ENCODE data around the gene TBC1D20. TPM values are rescaled to one million over a fixed set of nuclear protein-coding genes. Genes with fewer than 3 reads are reported as not detected.

The TBC1D20 gene
- total RNA-seq, 1 donor from 2014 or later, result 31.8 TPM

- TF ChIP-seq, protein P1, sequence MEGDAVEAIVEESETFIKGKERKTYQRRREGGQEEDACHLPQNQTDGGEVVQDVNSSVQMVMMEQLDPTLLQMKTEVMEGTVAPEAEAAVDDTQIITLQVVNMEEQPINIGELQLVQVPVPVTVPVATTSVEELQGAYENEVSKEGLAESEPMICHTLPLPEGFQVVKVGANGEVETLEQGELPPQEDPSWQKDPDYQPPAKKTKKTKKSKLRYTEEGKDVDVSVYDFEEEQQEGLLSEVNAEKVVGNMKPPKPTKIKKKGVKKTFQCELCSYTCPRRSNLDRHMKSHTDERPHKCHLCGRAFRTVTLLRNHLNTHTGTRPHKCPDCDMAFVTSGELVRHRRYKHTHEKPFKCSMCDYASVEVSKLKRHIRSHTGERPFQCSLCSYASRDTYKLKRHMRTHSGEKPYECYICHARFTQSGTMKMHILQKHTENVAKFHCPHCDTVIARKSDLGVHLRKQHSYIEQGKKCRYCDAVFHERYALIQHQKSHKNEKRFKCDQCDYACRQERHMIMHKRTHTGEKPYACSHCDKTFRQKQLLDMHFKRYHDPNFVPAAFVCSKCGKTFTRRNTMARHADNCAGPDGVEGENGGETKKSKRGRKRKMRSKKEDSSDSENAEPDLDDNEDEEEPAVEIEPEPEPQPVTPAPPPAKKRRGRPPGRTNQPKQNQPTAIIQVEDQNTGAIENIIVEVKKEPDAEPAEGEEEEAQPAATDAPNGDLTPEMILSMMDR (conservative IDR thresholded peaks at IDR 0.05), result no peak
These were observed 52.4 kb downstream of the TBC1D20 start for GRCh38 chr20:409697-410559.

GRCh38 chr20:408843-409696, 53.3 kb downstream of the TBC1D20 start:
- TF ChIP-seq, protein P1 (conservative IDR thresholded peaks at IDR 0.05), result no peak
- Mint-ChIP-seq H3K9me3 (peaks cover 3% of the 10 kb centered on the region), H3K27me3 (no peaks in the 10 kb centered on the region), H3K4me1 (ENCODE audit: unreplicated experiment) (peaks cover 29% of the 10 kb centered on the region), H3K4me3 (peak overlapping the region; percentile 95), H3K36me3 (peaks cover 34% of the 10 kb centered on the region), H3K27ac (peak overlapping the region; percentile 92)
- DNase-seq (ENCODE audit: extremely low spot score, unreplicated experiment), result no peak

More at GRCh38 chr20:409697-410559, 52.4 kb downstream of the TBC1D20 start:
- Mint-ChIP-seq H3K4me1 (ENCODE audit: unreplicated experiment) (peaks cover 29% of the 10 kb centered on the region), H3K27me3 (no peaks in the 10 kb centered on the region), H3K27ac (peak overlapping the region; percentile 92), H3K4me3 (peak overlapping the region; percentile 95), H3K9me3 (peaks cover 3% of the 10 kb centered on the region), H3K36me3 (peaks cover 34% of the 10 kb centered on the region)
- DNase-seq (ENCODE audit: extremely low spot score, unreplicated experiment), result no peak

DNA sequence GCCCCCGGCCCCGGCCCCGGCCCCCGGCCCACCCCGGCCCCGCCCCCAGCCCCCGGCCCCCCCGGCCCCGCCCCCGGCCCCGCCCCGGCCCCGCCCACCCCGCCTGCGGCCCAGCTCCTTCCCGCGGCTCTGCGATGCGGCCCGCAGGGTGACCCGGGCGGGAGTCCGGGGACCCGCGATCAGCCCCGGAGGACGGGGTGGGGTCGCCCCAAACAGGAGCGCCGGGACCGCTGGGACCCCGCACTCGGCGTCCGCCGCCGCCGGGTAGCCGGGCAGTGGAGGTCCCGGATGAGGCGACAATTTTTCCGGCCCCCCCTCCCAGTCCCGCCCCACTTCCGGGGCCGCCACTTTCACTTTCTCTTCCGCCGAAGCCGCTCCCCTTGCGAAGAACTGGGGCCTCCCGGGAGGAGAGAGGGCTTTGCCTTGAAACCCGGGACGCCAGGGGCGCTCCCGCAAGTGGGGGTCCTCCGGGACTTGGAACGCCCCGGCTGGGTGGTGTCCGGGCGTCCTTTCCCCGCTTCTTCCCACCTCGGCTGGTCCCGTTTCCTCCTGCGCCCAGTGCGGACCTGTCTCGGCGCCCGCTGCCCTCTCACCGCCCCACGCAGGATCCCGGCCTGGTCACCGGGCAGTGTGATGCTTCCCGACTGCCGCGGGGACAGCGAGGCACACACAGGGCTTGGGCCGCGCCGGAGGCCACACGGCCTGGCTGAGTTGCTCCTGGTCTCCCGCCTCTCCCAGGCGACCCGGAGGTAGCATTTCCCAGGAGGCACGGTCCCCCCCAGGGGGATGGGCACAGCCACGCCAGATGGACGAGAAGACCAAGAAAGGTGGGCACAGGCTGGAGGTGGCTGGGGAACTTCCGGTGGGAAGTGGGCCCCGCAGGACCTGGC, 54.1 kb downstream of the TBC1D20 start, which contains the start of gene RBCK1:
TSS of gene RBCK1 (plus strand) at position 347 of the 890 bp plus-strand sequence. CDS start at position 806, 459 bp downstream.
- TF ChIP-seq, protein P1 (conservative IDR thresholded peaks at IDR 0.05), result no peak
- DNase-seq (ENCODE audit: extremely low spot score, unreplicated experiment), result peak; percentile 82
- peak within 1 kb of the TSS; percentile 94 for H3K27ac Mint-ChIP-seq
- peaks cover 29% of the 10 kb centered on the region for H3K4me1 Mint-ChIP-seq (ENCODE audit: unreplicated experiment)
- H3K4me3 Mint-ChIP-seq, result peak within 1 kb of the TSS; percentile 95
- H3K9me3 Mint-ChIP-seq, result peaks cover 3% of the 10 kb centered on the region
- peaks cover 30% of the 10 kb centered on the region for H3K36me3 Mint-ChIP-seq
- no peaks in the 10 kb centered on the region for H3K27me3 Mint-ChIP-seq

- TF ChIP-seq, protein P1 (conservative IDR thresholded peaks at IDR 0.05), result peak; percentile 64
- peaks cover 22% of the 10 kb centered on the region for H3K36me3 Mint-ChIP-seq
- no peaks in the 10 kb centered on the region for H3K9me3 Mint-ChIP-seq
- peak overlapping the region; percentile 94 for H3K27ac Mint-ChIP-seq
- peak overlapping the region; percentile 94 for H3K4me3 Mint-ChIP-seq
- no peak for DNase-seq (ENCODE audit: extremely low spot score, unreplicated experiment)
- peaks cover 25% of the 10 kb centered on the region for H3K4me1 Mint-ChIP-seq (ENCODE audit: unreplicated experiment)
- H3K27me3 Mint-ChIP-seq, result no peaks in the 10 kb centered on the region
These were observed 55.0 kb downstream of the TBC1D20 start for GRCh38 chr20:407133-407952.
